Thyroid gland (tissue), 4 donors: Measurements from ENCODE around the gene TRRAP. TPM values are rescaled to one million over a fixed set of nuclear protein-coding genes. Genes with fewer than 3 reads are reported as not detected.

ENCODE experiments used
- DNase-seq, 2 donors: peaks; one replicate each; pipeline ENCODE4 v3.0.0-alpha.2; 2019
- H3K27ac ChIP-seq, 3 donors: fragments of 200-600 bp; sonication (generic); 1 replicate in 2 of 3; 2 replicates in 1 of 3; pipeline ENCODE4 v1.5.1; 2016 to 2019; ENCODE audit warnings: mild to moderate bottlenecking in 1 of 3, moderate library complexity in 1 of 3
- H3K27me3 ChIP-seq: fragments of 200-600 bp; sonication (generic); one replicate; pipeline ENCODE4 v1.5.1; 2019
- H3K36me3 ChIP-seq, 2 donors: fragments of 200-600 bp; sonication (generic); one replicate each; pipeline ENCODE4 v1.5.1; 2016 to 2019
- H3K4me1 ChIP-seq, 2 donors: fragments of 200-600 bp; sonication (generic); one replicate each; pipeline ENCODE4 v1.5.1; 2017 to 2019
- H3K4me3 ChIP-seq, 3 donors: fragments of 200-600 bp; sonication (generic); replicated peaks in 1 of 3; 1 replicate in 2 of 3; 2 replicates in 1 of 3; pipeline ENCODE4 v1.5.1; 2016; ENCODE audit warnings: mild to moderate bottlenecking in 1 of 3
- H3K9me3 ChIP-seq: fragments of 200-600 bp; sonication (generic); one replicate; pipeline ENCODE4 v1.5.1; 2017
- CTCF ChIP-seq, 6 experiments: fragments of 200-600 bp in 3 of 6; fragments of 450-650 bp in 3 of 6; sonication (generic) in 3 of 6; IDR thresholded peaks; one replicate each; pipeline ENCODE4 v1.5.1; 2016 to 2019; ENCODE audit warnings: antibody characterized with exemption in 6 of 6, mild to moderate bottlenecking in 2 of 6, inconsistent platforms in 1 of 6, moderate library complexity in 1 of 6
- POLR2A ChIP-seq, 2 donors: fragments of 450-650 bp; IDR thresholded peaks; one replicate each; pipeline ENCODE4 v1.6.1; 2017; ENCODE audit warnings: antibody characterized with exemption in 2 of 2, mild to moderate bottlenecking in 2 of 2, moderate library complexity in 1 of 2
- WGBS, 2 donors: methylation state at CpG; one replicate each; pipeline ENCODE4 v1.1.5; 2017; 5-methylcytosine and 5-hydroxymethylcytosine counted together
- intact Hi-C: fragments of 100-400 bp; cut with DNase I; formaldehyde crosslinking; loops from one replicate; pipeline ENCODE4 v1.15.1; 2023
- total RNA-seq, 4 donors: library from RNA; depleted of rRNA; stranded (reverse); fragments of >200 nt; gene quantifications; one replicate each; pipeline ENCODE4 v1.2.3, GENCODE V29; 2016

TRRAP gene
- total RNA-seq, 4 donors from 2014 or later = 43.5 to 72.6 (median 52.2) TPM

DNA sequence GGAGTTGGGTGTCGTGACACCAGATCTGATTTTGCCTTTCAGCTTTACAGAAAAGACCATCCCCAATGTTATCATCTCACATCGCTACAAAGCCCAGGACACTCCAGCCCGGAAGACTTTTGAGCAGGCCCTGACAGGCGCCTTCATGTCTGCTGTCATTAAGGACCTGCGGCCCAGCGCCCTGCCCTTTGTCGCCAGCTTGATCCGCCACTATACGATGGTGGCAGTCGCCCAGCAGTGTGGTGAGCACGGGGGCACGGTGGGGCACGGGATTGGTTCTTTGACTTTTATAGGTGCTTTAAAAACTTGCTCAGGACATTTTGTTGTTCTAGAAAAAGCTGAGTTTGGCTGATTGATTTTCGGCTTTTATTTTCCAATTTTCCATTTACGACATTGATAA, 48.8 kb downstream of the TRRAP start:
- no peaks in the 10 kb centered on the region for H3K4me1 ChIP-seq
- no peak for DNase-seq
- TF ChIP-seq CTCF (IDR thresholded peaks at IDR 0.05) (no peak), POLR2A (IDR thresholded peaks at IDR 0.05) (no peak)
- intact Hi-C loops = no loop called here
- H3K4me3 ChIP-seq = no peak overlapping the region
- H3K27ac ChIP-seq = no peak overlapping the region
- peaks cover 88 to 93% of the 10 kb centered on the region in 2 donors for H3K36me3 ChIP-seq
- H3K27me3 ChIP-seq = no peaks in the 10 kb centered on the region
- WGBS, 2 donors = 96 to 98% methylated on average over 15 of the region's 15 CpGs
- H3K9me3 ChIP-seq = no peaks in the 10 kb centered on the region

GRCh38 chr7:98930464-98930863, 52.1 kb downstream of the TRRAP start:
- Histone ChIP-seq H3K9me3 (no peaks in the 10 kb centered on the region), H3K4me1 (no peaks in the 10 kb centered on the region), H3K4me3 (no peak overlapping the region), H3K36me3 (peaks cover 91 to 98% of the 10 kb centered on the region in 2 donors), H3K27me3 (no peaks in the 10 kb centered on the region), H3K27ac (no peak overlapping the region)
- TF ChIP-seq CTCF (IDR thresholded peaks at IDR 0.05) (no peak), POLR2A (IDR thresholded peaks at IDR 0.05) (no peak)
- WGBS, 2 donors = 93 to 96% methylated on average over 10 of the region's 10 CpGs
- intact Hi-C loops = no loop called here
- DNase-seq = no peak

GRCh38 chr7:98930921-98931320, 52.6 kb downstream of the TRRAP start:
- 95 to 98% methylated on average over 3 of the region's 3 CpGs for WGBS, 2 donors
- no peak for DNase-seq
- Histone ChIP-seq H3K27ac (no peak overlapping the region), H3K27me3 (no peaks in the 10 kb centered on the region), H3K4me1 (no peaks in the 10 kb centered on the region), H3K4me3 (no peak overlapping the region), H3K9me3 (no peaks in the 10 kb centered on the region), H3K36me3 (peaks cover 87 to 97% of the 10 kb centered on the region in 2 donors)
- intact Hi-C loops = no loop called here
- TF ChIP-seq CTCF (IDR thresholded peaks at IDR 0.05) = no peak
- no peak for TF ChIP-seq POLR2A (IDR thresholded peaks at IDR 0.05)

- Histone ChIP-seq H3K4me3 (no peak overlapping the region), H3K36me3 (peaks cover 89 to 97% of the 10 kb centered on the region in 2 donors), H3K27me3 (no peaks in the 10 kb centered on the region), H3K9me3 (no peaks in the 10 kb centered on the region), H3K4me1 (no peaks in the 10 kb centered on the region), H3K27ac (no peak overlapping the region)
- intact Hi-C loops = no loop called here
- 95 to 96% methylated on average over 13 of the region's 13 CpGs for WGBS, 2 donors
- no peak for DNase-seq
- TF ChIP-seq CTCF (IDR thresholded peaks at IDR 0.05) = no peak
- no peak for TF ChIP-seq POLR2A (IDR thresholded peaks at IDR 0.05)
Observed at GRCh38 chr7:98933321-98933720, 55.0 kb downstream of the TRRAP start.

- Histone ChIP-seq H3K27me3 (no peaks in the 10 kb centered on the region), H3K36me3 (peaks cover 79 to 92% of the 10 kb centered on the region in 2 donors), H3K27ac (no peak overlapping the region), H3K4me1 (no peaks in the 10 kb centered on the region), H3K9me3 (no peaks in the 10 kb centered on the region), H3K4me3 (no peak overlapping the region)
- TF ChIP-seq POLR2A (IDR thresholded peaks at IDR 0.05) (no peak), CTCF (IDR thresholded peaks at IDR 0.05) (no peak)
- intact Hi-C loops = no loop called here
- no peak for DNase-seq
- WGBS, 2 donors = 94 to 97% methylated on average over 3 of the region's 3 CpGs
Observed at GRCh38 chr7:98934267-98934666, 55.9 kb downstream of the TRRAP start.
